Measurements from ENCODE around the gene UBE2L3.
"Not testable (repeated sequence)": the region's sequence is repeated elsewhere in the genome, so short reads cannot be mapped to it uniquely, and the experiment has no call there.

UBE2L3 gene

GRCh38 chr22:21579474-21579851 is 11.9 kb downstream of the UBE2L3 start:
- DNase-seq (ENCODE audit: insufficient read length, low spot score) (no peak), FAIRE-seq (no peak)
- no peak for TF ChIP-seq SPI1 (IDR thresholded peaks at IDR 0.05; ENCODE audit: low read depth, low read length)
- no peak for TF ChIP-seq POU2F2 (IDR thresholded peaks at IDR 0.05; ENCODE audit: low read depth, low read length)
- no peak for TF ChIP-seq POLR2A (IDR thresholded peaks at IDR 0.05; ENCODE audit: low read depth, low read length)
- TF ChIP-seq POLR2AphosphoS5 (IDR thresholded peaks at IDR 0.05; ENCODE audit: low read depth, low read length), result no peak
- no peak for TF ChIP-seq TAF1 (IDR thresholded peaks at IDR 0.05; ENCODE audit: low read depth, low read length)
- no peak for TF ChIP-seq PAX5 (IDR thresholded peaks at IDR 0.05; ENCODE audit: insufficient read depth, low read length, severe bottlenecking)

GRCh38 chr22:21580623-21581007 is 13.1 kb downstream of the UBE2L3 start:
- not testable (repeated sequence) for DNase-seq (ENCODE audit: insufficient read length, low spot score); FAIRE-seq

- DNase-seq (ENCODE audit: insufficient read length, low spot score); FAIRE-seq: not testable (repeated sequence)
Observed at GRCh38 chr22:21581009-21581713, 13.6 kb downstream of the UBE2L3 start.

DNA sequence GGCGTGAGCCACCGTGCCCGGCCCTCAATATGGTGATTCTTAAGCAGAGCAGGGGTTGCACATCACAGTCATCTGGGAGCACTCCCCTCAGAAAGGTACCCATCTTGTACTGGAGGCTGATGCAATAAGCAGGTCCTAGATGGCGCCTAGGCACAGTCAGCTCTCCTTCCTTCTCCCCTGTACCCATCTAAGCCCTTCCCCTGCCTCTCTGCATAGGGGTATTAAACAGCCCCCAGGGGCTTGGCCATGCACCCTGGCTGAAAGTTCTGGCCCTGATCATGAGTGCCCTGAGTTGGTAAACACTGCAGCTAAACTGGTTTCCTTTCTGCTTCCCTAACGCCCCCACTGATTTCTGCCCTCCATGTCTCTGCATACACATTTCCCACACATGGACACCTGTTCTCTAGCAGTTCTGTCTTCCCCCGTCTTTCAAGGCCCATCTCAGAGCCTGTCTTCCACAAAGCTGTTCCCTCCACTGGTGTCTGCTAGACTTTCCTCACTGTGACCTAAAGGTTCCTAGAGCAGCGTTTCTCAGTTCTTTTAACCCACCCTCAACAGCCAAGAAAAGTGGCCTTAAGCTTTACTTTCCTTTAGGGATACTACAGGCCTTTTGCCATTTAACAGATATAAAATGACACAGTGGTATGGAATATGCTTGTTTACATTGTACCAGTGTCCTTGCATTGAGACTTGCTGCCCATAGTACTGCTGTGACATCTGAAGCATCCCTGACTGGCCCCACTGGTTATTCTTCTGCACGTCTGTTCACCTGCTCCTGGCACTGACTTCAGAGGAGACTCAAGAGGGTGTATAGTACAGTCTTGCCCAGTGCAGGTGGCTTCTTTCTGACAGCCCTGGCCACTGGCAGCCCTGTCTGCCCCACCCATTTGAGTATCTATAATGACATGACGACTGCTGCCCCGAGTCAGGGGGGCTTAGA is 15.6 kb downstream of the UBE2L3 start:
- FAIRE-seq (no peak), DNase-seq (ENCODE audit: insufficient read length, low spot score) (no peak)
- TF ChIP-seq SPI1 (IDR thresholded peaks at IDR 0.05; ENCODE audit: low read depth, low read length) (no peak), TAF1 (IDR thresholded peaks at IDR 0.05; ENCODE audit: low read depth, low read length) (no peak), POU2F2 (IDR thresholded peaks at IDR 0.05; ENCODE audit: low read depth, low read length) (no peak), POLR2A (IDR thresholded peaks at IDR 0.05; ENCODE audit: low read depth, low read length) (no peak), POLR2AphosphoS5 (IDR thresholded peaks at IDR 0.05; ENCODE audit: low read depth, low read length) (no peak), PAX5 (IDR thresholded peaks at IDR 0.05; ENCODE audit: insufficient read depth, low read length, severe bottlenecking) (no peak)

DNA sequence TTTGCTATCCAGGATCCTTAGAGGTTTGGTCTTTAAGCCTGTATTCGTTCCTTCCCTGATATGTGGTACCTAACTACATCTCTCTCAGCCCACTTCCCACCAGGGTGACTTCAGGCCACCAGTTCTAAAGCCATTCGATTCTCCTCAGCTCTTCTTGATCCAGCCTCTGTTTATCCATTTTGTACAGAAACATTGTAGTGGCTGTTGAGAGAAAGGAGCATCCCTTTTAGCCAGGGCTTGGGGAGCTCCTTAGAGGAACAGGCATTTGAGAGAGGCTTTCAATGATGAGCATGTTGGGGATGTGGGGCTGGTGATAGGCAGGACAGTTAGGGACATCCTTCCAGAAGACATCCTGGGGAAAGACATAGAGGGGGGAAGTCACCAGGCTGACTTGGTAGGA is 17.9 kb downstream of the UBE2L3 start:
- TF ChIP-seq PAX5 (IDR thresholded peaks at IDR 0.05; ENCODE audit: insufficient read depth, low read length, severe bottlenecking), result no peak
- no peak for TF ChIP-seq TAF1 (IDR thresholded peaks at IDR 0.05; ENCODE audit: low read depth, low read length)
- no peak for TF ChIP-seq POLR2A (IDR thresholded peaks at IDR 0.05; ENCODE audit: low read depth, low read length)
- TF ChIP-seq POLR2AphosphoS5 (IDR thresholded peaks at IDR 0.05; ENCODE audit: low read depth, low read length), result no peak
- TF ChIP-seq POU2F2 (IDR thresholded peaks at IDR 0.05; ENCODE audit: low read depth, low read length), result no peak
- no peak for TF ChIP-seq SPI1 (IDR thresholded peaks at IDR 0.05; ENCODE audit: low read depth, low read length)
- DNase-seq (ENCODE audit: insufficient read length, low spot score), result no peak
- FAIRE-seq, result no peak

DNA sequence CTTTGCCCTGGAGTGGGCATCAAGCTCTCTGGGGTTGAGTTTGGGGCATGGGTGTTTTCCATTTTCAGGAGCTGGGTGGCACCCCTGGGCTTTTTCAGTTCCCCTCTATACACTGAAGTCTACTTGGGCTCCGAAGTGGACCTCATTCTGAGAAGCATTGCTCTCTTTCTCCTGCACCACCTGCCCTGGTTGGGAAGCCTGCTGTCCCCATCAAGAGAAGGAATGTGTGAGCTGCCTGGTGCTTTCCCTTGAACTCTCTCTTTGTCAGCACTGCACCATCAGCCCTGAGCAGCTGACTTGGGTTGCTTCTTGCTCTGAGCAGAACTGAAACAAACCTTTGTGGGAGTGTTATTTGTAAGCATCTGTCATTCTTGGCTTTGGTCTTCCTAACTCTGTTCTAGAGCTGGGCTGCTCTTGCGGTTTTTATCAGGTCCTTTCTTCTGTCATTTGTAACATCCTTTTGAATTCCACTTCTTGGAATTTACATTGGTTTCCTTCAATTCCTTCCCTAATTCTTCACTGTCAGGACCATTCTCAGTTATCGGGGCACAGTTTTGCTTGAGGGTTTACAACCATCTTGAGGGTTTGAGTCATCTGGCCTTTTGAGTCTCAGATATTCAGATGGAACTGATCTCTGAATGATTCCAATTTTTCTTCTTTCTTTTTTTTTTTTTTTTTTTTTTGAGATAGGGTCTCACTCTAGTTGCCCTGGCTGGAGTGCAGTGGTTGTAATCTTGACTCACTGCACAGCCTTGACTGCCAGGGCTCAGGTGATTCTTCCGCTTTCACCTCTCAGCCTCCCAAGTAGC is 20.5 kb downstream of the UBE2L3 start:
- DNase-seq (ENCODE audit: insufficient read length, low spot score) (peak; percentile 60), FAIRE-seq (peak; percentile 81)
- TF ChIP-seq SPI1 (IDR thresholded peaks at IDR 0.05; ENCODE audit: low read depth, low read length) (peak; percentile 97), TAF1 (IDR thresholded peaks at IDR 0.05; ENCODE audit: low read depth, low read length) (no peak), POLR2AphosphoS5 (IDR thresholded peaks at IDR 0.05; ENCODE audit: low read depth, low read length) (no peak)

DNA sequence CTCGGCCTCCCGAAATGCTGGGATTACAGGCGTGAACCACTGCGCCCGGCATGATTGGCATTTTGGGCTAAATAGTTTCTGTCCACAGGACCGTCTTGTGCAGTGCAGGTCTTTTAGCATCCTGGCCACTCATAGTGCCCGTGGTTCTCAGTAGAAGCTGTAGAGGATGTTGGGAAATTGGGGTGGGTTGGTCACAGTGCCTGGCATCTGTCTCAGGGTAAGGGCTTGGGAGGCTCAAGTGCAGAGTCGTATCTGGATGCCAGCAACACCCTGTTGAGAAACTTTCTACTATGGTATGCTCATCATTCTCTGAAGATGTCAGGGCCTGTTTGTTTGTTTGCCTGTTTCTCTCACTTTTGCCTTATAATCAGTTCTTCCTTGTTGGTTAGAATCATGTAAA is 21.9 kb downstream of the UBE2L3 start:
- DNase-seq (ENCODE audit: insufficient read length, low spot score) (no peak), FAIRE-seq (no peak)
- no peak for TF ChIP-seq POLR2A (IDR thresholded peaks at IDR 0.05; ENCODE audit: low read depth, low read length)
- no peak for TF ChIP-seq POU2F2 (IDR thresholded peaks at IDR 0.05; ENCODE audit: low read depth, low read length)
- no peak for TF ChIP-seq PAX5 (IDR thresholded peaks at IDR 0.05; ENCODE audit: insufficient read depth, low read length, severe bottlenecking)
- TF ChIP-seq SPI1 (IDR thresholded peaks at IDR 0.05; ENCODE audit: low read depth, low read length), result no peak
- no peak for TF ChIP-seq POLR2AphosphoS5 (IDR thresholded peaks at IDR 0.05; ENCODE audit: low read depth, low read length)
- TF ChIP-seq TAF1 (IDR thresholded peaks at IDR 0.05; ENCODE audit: low read depth, low read length), result no peak

- DNase-seq (ENCODE audit: insufficient read length, low spot score), result no peak
- no peak for TF ChIP-seq POLR2AphosphoS5 (IDR thresholded peaks at IDR 0.05; ENCODE audit: low read depth, low read length)
- TF ChIP-seq SPI1 (IDR thresholded peaks at IDR 0.05; ENCODE audit: low read depth, low read length), result peak; percentile 49; the same call in 1 of the 2 replicates
- FAIRE-seq, result peak; percentile 9
Observed at GRCh38 chr22:21590809-21591641, 23.5 kb downstream of the UBE2L3 start.

DNA sequence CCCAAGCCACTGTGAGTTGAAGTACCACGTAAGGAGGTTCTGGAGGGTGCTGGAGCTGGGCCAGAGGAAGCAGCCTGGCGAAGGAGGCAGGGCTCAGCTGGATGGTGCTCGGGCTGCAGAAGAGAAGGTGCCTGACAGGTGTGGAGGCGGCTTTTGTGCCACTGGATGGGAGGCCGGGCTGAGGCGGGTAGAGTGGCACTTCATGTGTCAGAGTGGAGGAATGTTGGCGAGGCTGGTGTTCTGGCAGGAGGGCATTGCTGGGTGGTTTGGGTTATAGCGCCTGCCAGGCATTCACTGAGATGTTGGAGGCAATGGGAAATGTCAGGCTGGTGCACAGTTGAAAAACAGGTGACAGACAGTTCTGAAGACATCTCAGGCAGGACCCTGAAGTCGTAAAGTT is 24.2 kb downstream of the UBE2L3 start:
- no peak for TF ChIP-seq SPI1 (IDR thresholded peaks at IDR 0.05; ENCODE audit: low read depth, low read length)
- no peak for TF ChIP-seq TAF1 (IDR thresholded peaks at IDR 0.05; ENCODE audit: low read depth, low read length)
- no peak for TF ChIP-seq POU2F2 (IDR thresholded peaks at IDR 0.05; ENCODE audit: low read depth, low read length)
- no peak for TF ChIP-seq PAX5 (IDR thresholded peaks at IDR 0.05; ENCODE audit: insufficient read depth, low read length, severe bottlenecking)
- no peak for TF ChIP-seq POLR2A (IDR thresholded peaks at IDR 0.05; ENCODE audit: low read depth, low read length)
- TF ChIP-seq POLR2AphosphoS5 (IDR thresholded peaks at IDR 0.05; ENCODE audit: low read depth, low read length), result no peak; the same call in 1 of the 2 replicates
- DNase-seq (ENCODE audit: insufficient read length, low spot score), result no peak
- no peak for FAIRE-seq

Measured in GM12891 (cell line).